ENCODE measurements around the gene DSTN. TPM values are rescaled to one million over a fixed set of nuclear protein-coding genes. Genes with fewer than 3 reads are reported as not detected.

Gene DSTN
- total RNA-seq, 1 donor from 2014 or later = 233 TPM

DNA sequence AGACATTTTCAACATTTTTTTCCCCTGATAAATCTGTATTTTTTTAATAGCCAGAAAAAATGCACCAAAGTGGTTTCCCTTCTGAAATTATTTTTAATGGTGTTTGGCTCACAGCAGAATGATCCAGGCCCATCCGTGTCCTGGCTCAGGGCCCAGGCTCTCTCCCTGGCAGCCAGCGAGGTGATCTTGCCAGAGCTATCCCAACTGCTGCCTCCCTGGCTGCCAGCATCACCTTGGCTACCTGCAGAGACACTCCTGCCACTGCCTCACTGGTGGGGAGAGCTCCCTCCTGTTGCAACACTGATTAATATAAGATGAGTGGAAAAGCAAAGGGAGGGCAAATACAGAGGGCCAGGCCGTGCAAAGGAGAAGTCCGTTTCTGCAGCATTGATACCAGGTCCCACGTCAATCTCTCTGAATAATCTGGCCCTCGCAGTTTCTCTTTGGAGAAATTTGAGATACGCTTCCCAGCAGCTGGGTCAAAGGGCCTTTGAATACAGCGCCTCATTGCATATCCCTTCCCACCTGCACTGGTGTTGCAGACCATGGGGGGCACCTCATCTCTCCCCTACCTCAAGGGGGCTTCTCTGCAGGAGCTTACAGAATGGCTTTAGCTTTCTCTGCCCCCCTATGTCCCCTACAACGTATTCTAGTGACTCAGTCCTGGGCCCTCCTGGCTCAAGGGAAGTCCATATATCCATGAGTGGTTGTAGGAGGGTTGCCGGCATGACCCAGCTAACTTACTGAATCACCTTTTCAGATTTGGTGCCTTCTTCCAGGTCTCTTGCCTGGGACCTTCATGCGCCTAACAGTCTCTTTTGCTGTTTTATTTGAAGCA, 12.8 kb upstream of the DSTN start:
- no peaks in the 10 kb centered on the region for H3K27me3 Mint-ChIP-seq (ENCODE audit: unreplicated experiment)
- peaks cover 2% of the 10 kb centered on the region for H3K4me1 Mint-ChIP-seq (ENCODE audit: low read depth, unreplicated experiment)
- H3K9me3 Mint-ChIP-seq (ENCODE audit: unreplicated experiment) = no peaks in the 10 kb centered on the region
- TF ChIP-seq, protein P1, sequence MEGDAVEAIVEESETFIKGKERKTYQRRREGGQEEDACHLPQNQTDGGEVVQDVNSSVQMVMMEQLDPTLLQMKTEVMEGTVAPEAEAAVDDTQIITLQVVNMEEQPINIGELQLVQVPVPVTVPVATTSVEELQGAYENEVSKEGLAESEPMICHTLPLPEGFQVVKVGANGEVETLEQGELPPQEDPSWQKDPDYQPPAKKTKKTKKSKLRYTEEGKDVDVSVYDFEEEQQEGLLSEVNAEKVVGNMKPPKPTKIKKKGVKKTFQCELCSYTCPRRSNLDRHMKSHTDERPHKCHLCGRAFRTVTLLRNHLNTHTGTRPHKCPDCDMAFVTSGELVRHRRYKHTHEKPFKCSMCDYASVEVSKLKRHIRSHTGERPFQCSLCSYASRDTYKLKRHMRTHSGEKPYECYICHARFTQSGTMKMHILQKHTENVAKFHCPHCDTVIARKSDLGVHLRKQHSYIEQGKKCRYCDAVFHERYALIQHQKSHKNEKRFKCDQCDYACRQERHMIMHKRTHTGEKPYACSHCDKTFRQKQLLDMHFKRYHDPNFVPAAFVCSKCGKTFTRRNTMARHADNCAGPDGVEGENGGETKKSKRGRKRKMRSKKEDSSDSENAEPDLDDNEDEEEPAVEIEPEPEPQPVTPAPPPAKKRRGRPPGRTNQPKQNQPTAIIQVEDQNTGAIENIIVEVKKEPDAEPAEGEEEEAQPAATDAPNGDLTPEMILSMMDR (IDR thresholded peaks at IDR 0.05; ENCODE audit: partially characterized antibody, unreplicated experiment) = no peak
- no peaks in the 10 kb centered on the region for H3K36me3 Mint-ChIP-seq (ENCODE audit: unreplicated experiment)
- H3K27ac Mint-ChIP-seq (ENCODE audit: unreplicated experiment) = no peak overlapping the region
- no peak for DNase-seq
- no peak overlapping the region for H3K4me3 Mint-ChIP-seq (ENCODE audit: unreplicated experiment)

DNA sequence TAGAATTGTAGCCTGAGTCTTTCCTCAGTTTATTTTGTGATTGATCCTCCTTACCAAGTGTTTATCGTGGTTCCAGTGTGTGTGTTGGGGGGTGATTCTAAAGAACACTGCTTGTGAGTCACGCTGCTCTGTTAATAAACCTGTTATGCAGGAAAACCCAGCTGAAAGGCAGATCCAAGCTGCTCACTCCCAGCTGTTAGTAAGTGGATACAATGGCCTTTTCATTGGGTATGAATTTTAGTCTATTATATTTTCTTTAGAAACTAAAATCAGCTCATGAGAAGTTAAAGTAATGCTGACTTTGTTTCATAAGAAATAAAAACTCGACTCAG, 12.2 kb upstream of the DSTN start:
- Mint-ChIP-seq H3K27ac (ENCODE audit: unreplicated experiment) (no peak overlapping the region), H3K9me3 (ENCODE audit: unreplicated experiment) (no peaks in the 10 kb centered on the region), H3K36me3 (ENCODE audit: unreplicated experiment) (no peaks in the 10 kb centered on the region), H3K4me1 (ENCODE audit: low read depth, unreplicated experiment) (peaks cover 2% of the 10 kb centered on the region), H3K4me3 (ENCODE audit: unreplicated experiment) (no peak overlapping the region), H3K27me3 (ENCODE audit: unreplicated experiment) (no peaks in the 10 kb centered on the region)
- DNase-seq = no peak
- TF ChIP-seq, protein P1 (IDR thresholded peaks at IDR 0.05; ENCODE audit: partially characterized antibody, unreplicated experiment) = no peak

DNA sequence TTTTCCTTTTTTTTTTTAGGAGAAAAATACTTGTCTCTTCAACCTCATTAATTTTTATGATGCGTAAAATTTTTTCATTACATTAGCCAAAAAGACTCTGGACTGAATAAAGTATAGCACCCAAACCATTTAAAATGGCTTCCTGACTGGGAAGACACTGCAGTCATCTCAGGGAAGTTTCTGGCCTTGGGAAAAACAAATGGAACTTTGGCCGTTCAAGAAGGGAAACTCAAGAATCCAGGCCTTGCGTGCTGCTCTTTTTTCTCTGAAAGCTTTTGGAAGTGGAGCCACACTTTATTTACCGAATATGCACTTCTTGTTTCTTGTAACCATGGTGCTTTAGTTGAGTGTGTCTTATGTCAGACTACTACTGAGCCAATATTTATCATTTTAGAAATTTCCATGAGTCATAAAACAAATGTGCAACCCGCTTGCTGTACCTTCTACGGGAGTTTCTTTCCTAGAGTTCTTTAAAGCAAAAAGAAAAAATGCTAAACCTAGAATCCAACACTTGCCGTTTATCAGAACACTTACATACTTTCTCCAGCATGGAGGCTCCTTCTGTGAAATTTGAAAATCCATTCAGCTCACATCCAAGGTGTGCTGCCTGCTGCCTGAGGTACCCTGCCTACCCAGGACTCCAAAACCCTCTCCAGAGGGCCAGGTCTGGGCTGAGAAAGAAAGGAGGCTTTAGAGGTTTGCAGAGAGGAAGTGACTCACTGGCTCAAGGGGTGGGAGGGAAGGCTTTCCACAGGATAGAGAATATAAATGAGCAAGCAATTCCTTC, 11.5 kb upstream of the DSTN start:
- Mint-ChIP-seq H3K27ac (ENCODE audit: unreplicated experiment) (no peak overlapping the region), H3K36me3 (ENCODE audit: unreplicated experiment) (no peaks in the 10 kb centered on the region)
- no peak for DNase-seq

DNA sequence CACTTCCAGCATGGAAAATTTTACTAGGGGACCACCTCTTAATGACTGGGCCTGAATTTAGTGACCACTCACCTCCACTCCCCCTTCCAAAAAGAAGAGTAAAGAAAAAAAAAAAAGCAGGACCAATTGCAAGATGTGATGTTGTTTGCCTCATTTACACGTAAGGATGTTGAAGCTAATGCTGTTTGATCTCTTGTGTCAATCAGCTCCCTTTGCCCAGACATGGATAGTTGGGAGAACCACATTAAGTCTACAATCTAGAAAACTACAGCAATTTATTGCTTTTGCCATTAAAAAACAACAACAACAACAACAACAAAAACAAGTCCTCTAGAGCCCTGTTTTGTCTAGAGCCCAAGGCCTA, 11.0 kb upstream of the DSTN start:
- Mint-ChIP-seq H3K27me3 (ENCODE audit: unreplicated experiment) (no peaks in the 10 kb centered on the region), H3K4me3 (ENCODE audit: unreplicated experiment) (no peak overlapping the region), H3K4me1 (ENCODE audit: low read depth, unreplicated experiment) (peaks cover 2% of the 10 kb centered on the region), H3K27ac (ENCODE audit: unreplicated experiment) (no peak overlapping the region), H3K9me3 (ENCODE audit: unreplicated experiment) (no peaks in the 10 kb centered on the region), H3K36me3 (ENCODE audit: unreplicated experiment) (no peaks in the 10 kb centered on the region)
- DNase-seq = no peak
- TF ChIP-seq, protein P1 (IDR thresholded peaks at IDR 0.05; ENCODE audit: partially characterized antibody, unreplicated experiment) = no peak

More for the DNA sequence above, 11.5 kb upstream of the DSTN start:
- no peaks in the 10 kb centered on the region for H3K9me3 Mint-ChIP-seq (ENCODE audit: unreplicated experiment)
- TF ChIP-seq, protein P1 (IDR thresholded peaks at IDR 0.05; ENCODE audit: partially characterized antibody, unreplicated experiment) = no peak
- H3K4me3 Mint-ChIP-seq (ENCODE audit: unreplicated experiment) = no peak overlapping the region
- peaks cover 2% of the 10 kb centered on the region for H3K4me1 Mint-ChIP-seq (ENCODE audit: low read depth, unreplicated experiment)
- H3K27me3 Mint-ChIP-seq (ENCODE audit: unreplicated experiment) = no peaks in the 10 kb centered on the region

DNA sequence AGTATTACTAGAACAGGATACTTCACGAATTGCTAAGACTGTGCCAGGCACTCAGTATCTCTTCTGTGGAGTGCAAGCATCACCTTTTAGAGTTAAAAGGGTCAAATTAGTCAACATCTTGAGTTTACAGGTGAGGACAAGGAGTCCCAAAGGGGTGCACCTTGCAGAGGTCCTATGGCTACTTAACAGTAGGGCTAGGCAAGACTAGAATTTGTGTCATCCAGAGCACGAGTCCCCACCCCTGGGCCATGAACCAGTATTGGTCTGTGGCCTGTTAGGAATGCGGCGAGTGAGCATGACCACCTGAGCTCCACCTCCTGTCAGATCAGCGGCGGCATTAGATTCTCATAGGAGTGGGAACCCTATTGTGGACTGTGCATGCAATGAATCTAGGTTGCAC, 10.5 kb upstream of the DSTN start:
- no peaks in the 10 kb centered on the region for H3K9me3 Mint-ChIP-seq (ENCODE audit: unreplicated experiment)
- peaks cover 2% of the 10 kb centered on the region for H3K4me1 Mint-ChIP-seq (ENCODE audit: low read depth, unreplicated experiment)
- H3K27ac Mint-ChIP-seq (ENCODE audit: unreplicated experiment) = no peak overlapping the region

More for the DNA sequence above, 10.5 kb upstream of the DSTN start:
- Mint-ChIP-seq H3K4me3 (ENCODE audit: unreplicated experiment) (no peak overlapping the region), H3K36me3 (ENCODE audit: unreplicated experiment) (no peaks in the 10 kb centered on the region), H3K27me3 (ENCODE audit: unreplicated experiment) (no peaks in the 10 kb centered on the region)
- TF ChIP-seq, protein P1 (IDR thresholded peaks at IDR 0.05; ENCODE audit: partially characterized antibody, unreplicated experiment) = no peak
- DNase-seq = no peak

Measured in glutamatergic neuron (in vitro differentiated cells).